GM12875 (cell line): ENCODE data around the gene TRMU.

Experiments used
- H3K4me3 ChIP-seq: one replicate; pipeline ENCODE4 v1.5.1; 2011; ENCODE audit warnings: low read depth, low read length, control low read depth
- TF ChIP-seq, protein P1 (sequence below): IDR thresholded peaks from 2 replicates; pipeline ENCODE4 v1.5.1; 2011; ENCODE audit warnings: low read depth, mild to moderate bottlenecking, control low read depth, inconsistent platforms, low read length, moderate library complexity, borderline replicate concordance; ENCODE audit not compliant: insufficient read depth

The TRMU gene

DNA sequence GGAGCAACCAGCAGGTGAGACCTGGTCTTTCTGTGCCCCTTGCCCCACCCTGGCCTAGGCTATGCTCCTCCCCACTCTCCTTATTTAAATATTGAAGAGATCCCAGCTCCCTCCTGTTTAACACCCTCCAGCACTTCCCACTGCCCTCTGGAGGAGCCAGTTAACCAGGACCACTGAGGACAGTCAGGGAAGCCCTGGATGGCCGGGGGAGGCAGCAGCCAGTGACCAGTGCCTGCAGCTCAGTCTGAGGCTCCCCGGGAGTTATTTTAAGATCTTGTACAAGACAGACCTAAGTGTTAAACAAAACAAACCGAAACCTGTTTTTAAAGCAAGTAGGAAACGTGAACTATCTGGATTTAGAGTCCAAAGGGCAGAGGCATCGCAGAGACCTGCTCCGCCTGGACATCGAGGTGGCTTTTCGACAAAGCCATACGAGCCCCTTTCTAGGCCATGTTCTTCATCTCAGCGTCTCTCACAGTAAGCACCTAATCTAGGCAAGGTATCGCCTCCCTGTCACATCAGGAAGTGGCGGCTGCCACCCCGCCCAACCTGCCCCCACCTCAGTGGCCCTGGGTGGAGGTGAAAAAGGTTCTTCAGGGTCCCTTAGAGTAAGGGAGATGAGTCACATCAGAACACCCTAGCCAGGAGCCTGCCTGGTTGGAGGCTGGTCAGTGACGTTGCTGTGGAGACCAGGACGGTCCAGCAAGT is 35.2 kb downstream of the TRMU start:
- TF ChIP-seq, protein P1, sequence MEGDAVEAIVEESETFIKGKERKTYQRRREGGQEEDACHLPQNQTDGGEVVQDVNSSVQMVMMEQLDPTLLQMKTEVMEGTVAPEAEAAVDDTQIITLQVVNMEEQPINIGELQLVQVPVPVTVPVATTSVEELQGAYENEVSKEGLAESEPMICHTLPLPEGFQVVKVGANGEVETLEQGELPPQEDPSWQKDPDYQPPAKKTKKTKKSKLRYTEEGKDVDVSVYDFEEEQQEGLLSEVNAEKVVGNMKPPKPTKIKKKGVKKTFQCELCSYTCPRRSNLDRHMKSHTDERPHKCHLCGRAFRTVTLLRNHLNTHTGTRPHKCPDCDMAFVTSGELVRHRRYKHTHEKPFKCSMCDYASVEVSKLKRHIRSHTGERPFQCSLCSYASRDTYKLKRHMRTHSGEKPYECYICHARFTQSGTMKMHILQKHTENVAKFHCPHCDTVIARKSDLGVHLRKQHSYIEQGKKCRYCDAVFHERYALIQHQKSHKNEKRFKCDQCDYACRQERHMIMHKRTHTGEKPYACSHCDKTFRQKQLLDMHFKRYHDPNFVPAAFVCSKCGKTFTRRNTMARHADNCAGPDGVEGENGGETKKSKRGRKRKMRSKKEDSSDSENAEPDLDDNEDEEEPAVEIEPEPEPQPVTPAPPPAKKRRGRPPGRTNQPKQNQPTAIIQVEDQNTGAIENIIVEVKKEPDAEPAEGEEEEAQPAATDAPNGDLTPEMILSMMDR = no peak
- H3K4me3 ChIP-seq = no peak overlapping the region

DNA sequence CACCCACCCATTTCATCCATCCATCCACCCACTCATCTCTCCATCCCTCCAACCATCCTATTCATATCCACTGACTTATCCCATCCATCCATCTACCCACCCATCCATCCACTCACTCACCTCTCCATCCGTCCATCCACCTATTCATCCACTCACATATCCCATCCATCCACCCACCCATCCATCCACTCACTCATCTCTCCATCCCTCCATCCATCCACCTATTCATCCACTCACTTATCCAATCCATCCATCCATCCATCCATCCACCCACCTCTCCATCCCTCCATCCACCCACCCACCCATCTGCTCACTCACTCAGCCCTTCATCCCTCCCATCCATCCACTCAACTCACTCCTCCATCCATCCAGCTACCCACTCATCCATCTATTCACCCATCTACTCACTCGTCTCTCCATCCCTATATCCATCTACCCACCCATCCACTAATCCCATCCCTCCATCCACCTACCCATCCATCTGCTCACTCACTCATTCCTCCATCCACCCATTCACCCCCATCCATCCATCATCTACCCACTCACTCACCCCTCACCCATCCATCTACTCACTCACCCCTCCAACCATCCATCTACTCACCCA is 36.2 kb downstream of the TRMU start:
- TF ChIP-seq, protein P1 = no peak
- no peak overlapping the region for H3K4me3 ChIP-seq

DNA sequence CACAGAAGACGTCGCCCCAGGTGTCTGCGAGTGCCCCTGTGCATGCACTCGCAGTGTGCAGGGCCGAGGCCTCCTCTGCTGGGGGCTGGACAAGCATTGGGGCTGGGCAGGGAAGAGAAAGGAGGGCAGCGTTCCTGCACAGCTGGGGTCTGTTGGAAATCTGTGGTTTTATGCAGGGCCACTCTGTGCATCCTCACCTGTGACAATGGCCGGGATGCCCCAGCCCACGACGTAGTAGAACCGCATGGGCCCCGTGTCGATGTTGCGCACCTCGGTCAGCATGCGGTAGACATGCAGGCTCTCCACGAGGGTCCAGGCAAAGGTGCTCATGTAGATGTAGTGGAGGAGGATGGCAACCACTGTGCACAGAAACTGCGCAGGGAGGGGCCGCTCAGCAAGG is 37.2 kb downstream of the TRMU start:
- TF ChIP-seq, protein P1 = no peak
- no peak overlapping the region for H3K4me3 ChIP-seq

DNA sequence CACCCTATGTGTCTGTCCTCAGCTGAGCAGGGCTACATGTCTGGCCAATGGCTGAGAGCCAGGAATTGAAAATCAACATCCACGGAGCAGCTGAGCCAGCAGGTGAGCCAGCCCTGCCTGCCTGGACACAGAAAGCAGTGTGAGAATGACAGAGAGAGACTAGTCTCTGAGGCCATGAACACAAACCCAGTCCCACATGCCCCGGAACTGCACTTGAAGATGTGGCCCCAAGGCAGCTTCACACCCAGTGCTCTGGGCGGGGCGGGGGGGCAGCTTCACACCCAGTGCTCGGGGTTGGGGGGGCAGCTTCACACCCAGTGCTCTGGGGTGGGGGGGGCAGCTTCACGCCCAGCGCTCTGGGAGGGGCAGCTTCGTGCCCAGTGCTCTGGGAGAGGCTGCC is 37.6 kb downstream of the TRMU start:
- no peak overlapping the region for H3K4me3 ChIP-seq
- TF ChIP-seq, protein P1 = no peak

- H3K4me3 ChIP-seq = no peak overlapping the region
Observed at GRCh38 chr22:46373921-46374662, 38.6 kb downstream of the TRMU start.

GRCh38 chr22:46374663-46375474 is 39.4 kb downstream of the TRMU start:
- H3K4me3 ChIP-seq = no peak overlapping the region
- TF ChIP-seq, protein P1 = no peak

More at GRCh38 chr22:46373921-46374662, 38.6 kb downstream of the TRMU start:
- TF ChIP-seq, protein P1 = no peak
